Suppressor macrophage treated with lipopolysaccharide for 4 hours (primary cell): ENCODE measurements around the gene MUC6.
"Not testable (repeated sequence)": the region's sequence is repeated elsewhere in the genome, so short reads cannot be mapped to it uniquely, and the experiment has no call there.

Source experiments
- DNase-seq: peaks from one replicate; pipeline ENCODE4 v3.0.0-alpha.2; 2020

Gene MUC6

DNA sequence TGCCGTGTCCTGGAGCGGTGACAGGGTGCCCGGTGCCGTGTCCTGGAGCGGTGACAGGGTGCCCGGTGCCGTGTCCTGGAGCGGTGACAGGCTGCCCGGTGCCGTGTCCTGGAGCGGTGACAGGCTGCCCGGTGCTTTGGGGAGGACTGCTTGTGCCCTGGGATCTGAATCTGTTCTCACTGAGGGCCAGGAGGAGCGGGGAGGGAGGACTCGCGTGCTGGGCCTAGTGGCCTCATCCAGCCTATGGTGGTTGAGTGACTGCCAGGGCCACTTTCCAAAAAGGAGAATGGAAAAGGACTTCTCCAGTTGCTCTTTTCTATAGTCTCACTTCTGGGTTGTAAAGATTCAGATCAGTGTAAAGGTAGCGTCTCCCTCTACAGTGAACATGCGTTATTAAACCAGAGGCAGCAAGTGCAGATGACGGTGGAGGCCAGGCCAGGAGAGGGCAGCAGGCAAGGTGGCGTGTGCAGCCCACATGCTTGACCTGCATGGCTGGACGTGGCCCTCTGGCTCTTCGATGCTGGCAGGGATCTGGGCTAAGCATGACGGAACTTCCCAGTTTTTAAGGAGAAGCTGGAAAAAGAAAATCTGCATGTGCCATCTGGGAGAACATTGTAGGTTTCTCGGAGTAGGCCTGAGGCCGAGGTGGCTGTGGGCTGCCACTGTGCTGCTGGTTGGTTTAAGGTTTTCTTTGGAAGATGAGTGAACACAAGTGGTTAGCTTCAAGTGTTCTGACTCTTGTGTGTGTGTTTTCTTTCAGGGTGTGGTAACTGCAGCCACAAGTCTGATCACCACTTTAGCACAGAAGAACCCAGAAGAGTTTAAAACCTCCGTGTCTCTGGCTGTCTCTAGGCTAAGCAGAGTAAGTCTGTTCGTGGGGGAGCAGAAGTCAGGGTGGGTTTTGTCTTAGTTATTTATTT is 55.8 kb downstream of the MUC6 start:
- no peak for DNase-seq

DNA sequence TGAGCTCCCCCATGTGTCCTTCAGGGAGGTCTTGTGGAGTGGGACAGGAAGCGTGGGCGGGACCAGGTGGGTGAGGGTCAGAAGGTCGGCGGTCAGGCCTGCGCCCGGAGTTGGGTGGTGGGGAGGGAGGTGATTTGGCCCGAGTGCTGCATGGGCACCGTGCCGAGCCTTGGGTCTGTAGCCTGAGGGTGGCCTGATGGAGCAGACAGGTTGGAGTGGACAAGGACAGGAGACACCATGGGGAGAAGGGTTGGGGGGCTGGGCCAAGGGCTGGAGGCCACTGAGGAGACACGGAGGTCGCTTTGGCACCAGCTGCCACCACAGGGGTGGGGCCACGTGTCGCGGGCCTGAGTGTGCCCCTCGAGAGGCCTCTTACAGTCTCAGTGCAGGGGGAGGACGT is 57.7 kb downstream of the MUC6 start:
- no peak for DNase-seq

- no peak for DNase-seq
These were observed 58.4 kb downstream of the MUC6 start for GRCh38 chr11:977830-978720.

DNA sequence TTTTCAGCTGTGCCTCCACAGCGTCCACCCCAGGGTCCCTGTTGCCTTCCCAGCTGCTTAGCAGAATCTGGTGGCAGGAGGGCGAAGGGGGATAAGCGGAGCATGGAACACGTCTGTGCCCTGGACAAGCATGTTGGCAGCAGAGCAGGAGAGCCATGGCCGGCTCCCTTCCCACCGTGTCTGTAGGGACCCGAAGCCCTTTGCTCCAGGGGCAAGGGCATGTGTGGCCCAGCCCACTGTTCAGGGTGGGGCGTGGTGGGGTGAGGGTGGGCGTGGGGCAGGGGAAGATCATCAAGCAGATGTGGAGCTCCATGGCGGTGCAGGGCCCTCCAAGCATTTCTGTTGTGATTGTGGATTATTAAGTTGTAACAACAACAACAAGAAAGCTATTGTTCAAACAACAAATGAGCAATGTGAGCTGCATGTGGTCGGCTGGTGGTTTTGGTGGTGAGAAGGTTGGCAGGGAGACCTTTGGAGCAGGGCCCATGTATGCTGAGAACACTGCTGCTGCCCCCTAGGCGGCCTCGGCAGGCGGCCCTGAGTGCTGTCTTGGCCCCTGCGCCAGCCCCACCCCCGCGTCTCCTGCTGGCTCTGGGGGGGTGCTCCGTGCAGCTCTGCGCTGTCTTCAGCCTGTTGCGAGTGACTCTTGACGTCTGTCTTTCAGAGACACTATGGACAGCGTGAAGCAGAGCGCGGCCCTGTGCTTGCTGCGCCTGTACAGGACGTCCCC is 59.9 kb downstream of the MUC6 start:
- DNase-seq: no peak

DNA sequence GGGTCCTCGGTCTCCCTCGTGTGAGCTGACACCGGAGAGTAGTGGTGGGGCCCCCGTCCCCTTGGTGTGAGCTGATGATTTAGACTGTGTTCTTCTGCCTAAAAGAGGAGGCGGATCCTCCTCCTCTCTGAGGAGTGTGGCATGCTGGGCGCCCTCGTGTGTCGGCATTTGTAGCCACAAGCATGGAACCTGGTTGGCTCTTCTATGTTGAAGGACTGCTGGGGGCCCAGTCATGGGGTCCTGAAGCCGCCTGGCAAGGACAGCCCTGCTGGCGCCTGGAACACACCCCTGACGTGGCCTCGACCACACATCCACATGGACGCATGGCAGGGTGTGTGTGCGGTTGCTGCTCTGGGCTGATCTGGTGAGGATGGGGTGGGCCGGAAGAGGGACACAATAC is 60.7 kb downstream of the MUC6 start:
- DNase-seq: peak; percentile 24

- DNase-seq: not testable (repeated sequence)
These were observed 61.1 kb downstream of the MUC6 start for GRCh38 chr11:975376-975775.

DNA sequence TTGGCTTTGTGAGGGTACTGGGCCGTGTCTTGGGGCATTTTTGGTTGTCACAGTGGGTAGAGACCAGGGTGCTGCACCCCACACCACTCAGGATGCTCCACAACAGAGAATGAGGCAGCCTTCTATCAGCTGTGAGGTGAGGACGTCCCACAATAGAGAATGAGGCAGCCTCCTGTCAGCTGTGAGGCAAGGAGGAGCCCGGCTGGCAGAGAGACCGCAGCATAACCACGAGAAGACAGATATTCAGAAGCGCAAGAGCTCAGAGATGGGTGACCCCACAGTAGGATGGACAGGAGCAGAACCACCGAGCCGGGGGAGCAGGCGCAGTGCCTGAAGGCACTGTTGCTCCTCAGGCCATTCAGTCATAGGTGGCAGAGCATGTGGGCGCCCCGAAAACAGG is 63.3 kb downstream of the MUC6 start:
- no peak for DNase-seq

DNA sequence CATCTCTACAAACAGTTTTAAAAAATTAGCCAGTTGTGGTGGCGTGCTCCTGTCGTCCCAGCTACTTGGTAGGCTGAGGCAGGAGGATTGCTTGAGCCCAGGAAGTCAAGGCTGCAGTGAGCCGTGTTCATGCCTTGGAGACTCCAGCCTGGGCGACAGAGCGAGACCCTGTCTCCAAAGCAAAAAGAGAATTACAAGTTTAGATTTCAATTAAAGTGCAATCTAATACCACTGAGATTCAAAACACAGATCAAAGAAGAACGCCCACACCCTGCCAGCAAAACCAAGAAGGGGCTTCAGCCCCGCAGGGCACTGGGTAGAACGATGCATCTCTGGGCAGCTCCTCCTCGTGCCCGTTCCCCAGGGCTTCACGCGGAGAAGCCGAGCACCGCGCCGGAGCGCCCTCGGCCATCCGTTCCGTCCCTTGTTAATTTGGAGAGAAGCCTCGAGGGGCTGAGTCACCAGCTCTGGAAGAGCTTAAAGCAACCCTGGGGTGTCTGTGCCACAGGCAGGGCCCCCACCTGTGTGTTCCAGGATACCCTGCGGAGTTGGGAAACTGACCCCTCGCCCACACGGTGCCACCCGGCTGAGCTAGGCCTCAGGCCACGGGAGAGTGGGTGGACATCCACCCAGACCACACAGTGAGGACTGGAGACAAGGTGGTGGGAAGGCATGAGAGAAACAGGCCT is 63.9 kb downstream of the MUC6 start:
- no peak for DNase-seq

GRCh38 chr11:971731-972365 is 64.7 kb downstream of the MUC6 start:
- DNase-seq: no peak

GRCh38 chr11:971092-971690 is 65.3 kb downstream of the MUC6 start:
- no peak for DNase-seq

- peak; percentile 19 for DNase-seq
These were observed 66.1 kb downstream of the MUC6 start for GRCh38 chr11:970319-970871.

GRCh38 chr11:969651-970205 is 66.8 kb downstream of the MUC6 start:
- DNase-seq: no peak

GRCh38 chr11:968822-969221 is 67.7 kb downstream of the MUC6 start:
- DNase-seq: no peak

GRCh38 chr11:967995-968751 is 68.3 kb downstream of the MUC6 start:
- peak; percentile 8 for DNase-seq

DNA sequence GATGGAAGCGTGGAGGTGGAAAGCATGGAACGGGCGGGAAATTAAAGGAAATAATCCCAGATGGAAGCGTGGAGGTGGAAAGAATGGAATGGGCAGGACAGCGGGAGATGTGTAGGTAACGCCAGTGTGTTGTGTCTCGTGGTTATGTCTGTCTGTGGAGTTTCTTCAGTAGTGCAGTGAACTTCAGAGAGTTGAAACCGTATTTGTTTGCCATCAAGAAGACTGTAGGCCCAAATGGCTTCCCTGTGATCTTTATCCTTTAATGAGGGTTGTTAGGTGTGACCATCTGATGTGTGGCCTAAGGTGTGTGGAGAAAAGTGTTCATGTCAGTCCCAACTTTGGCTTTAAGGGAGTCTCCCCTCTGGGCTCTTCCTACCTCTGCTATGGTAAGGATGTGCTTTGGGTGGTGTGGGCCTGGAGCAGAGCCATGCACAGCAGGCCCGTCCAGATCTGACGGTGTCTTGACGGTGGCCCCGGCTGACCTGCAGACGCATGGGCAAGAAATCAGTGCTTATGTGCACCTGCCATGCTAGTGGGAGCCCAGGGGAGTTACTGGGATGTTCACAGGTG is 71.2 kb downstream of the MUC6 start:
- no peak for DNase-seq

- DNase-seq: no peak
These were observed 72.7 kb downstream of the MUC6 start for GRCh38 chr11:963852-964251.
